ENCODE results near the gene IL9R. TPM values are rescaled to one million over a fixed set of nuclear protein-coding genes. Genes with fewer than 3 reads are reported as not detected.
A peak's percentile ranks its signal among the peaks of the same experiment; 100 is the strongest.

IL9R gene
- total RNA-seq, 1 experiment from 2014 or later, result 1.4 TPM

GRCh38 chrX:155962906-155963305, 34.6 kb upstream of the IL9R start (continued):
- TF ChIP-seq, protein P1, sequence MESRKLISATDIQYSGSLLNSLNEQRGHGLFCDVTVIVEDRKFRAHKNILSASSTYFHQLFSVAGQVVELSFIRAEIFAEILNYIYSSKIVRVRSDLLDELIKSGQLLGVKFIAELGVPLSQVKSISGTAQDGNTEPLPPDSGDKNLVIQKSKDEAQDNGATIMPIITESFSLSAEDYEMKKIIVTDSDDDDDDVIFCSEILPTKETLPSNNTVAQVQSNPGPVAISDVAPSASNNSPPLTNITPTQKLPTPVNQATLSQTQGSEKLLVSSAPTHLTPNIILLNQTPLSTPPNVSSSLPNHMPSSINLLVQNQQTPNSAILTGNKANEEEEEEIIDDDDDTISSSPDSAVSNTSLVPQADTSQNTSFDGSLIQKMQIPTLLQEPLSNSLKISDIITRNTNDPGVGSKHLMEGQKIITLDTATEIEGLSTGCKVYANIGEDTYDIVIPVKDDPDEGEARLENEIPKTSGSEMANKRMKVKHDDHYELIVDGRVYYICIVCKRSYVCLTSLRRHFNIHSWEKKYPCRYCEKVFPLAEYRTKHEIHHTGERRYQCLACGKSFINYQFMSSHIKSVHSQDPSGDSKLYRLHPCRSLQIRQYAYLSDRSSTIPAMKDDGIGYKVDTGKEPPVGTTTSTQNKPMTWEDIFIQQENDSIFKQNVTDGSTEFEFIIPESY (IDR thresholded peaks at IDR 0.05; ENCODE audit: extremely low read depth, insufficient replicate concordance, low read length), result no peak
- TF ChIP-seq, protein P2, sequence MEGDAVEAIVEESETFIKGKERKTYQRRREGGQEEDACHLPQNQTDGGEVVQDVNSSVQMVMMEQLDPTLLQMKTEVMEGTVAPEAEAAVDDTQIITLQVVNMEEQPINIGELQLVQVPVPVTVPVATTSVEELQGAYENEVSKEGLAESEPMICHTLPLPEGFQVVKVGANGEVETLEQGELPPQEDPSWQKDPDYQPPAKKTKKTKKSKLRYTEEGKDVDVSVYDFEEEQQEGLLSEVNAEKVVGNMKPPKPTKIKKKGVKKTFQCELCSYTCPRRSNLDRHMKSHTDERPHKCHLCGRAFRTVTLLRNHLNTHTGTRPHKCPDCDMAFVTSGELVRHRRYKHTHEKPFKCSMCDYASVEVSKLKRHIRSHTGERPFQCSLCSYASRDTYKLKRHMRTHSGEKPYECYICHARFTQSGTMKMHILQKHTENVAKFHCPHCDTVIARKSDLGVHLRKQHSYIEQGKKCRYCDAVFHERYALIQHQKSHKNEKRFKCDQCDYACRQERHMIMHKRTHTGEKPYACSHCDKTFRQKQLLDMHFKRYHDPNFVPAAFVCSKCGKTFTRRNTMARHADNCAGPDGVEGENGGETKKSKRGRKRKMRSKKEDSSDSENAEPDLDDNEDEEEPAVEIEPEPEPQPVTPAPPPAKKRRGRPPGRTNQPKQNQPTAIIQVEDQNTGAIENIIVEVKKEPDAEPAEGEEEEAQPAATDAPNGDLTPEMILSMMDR (IDR thresholded peaks at IDR 0.05 in 2 of 3, conservative IDR thresholded peaks at IDR 0.05 in 1 of 3; ENCODE audit: borderline replicate concordance in 1 of 3, insufficient read depth in 1 of 3, low read depth in 2 of 3, low read length in 2 of 3), result no peak
- TF ChIP-seq ELF1 (IDR thresholded peaks at IDR 0.05; ENCODE audit: borderline replicate concordance, low read depth) (no peak), EGR1 (IDR thresholded peaks at IDR 0.05; ENCODE audit: low read depth) (no peak), ZFX (IDR thresholded peaks at IDR 0.05) (no peak)

GRCh38 chrX:155966876-155967275, 30.6 kb upstream of the IL9R start:
- ChIA-PET RAD21 (ENCODE audit: low non-redundant PET in 1 of 2, low total read pairs in 2 of 2, uncharacterized antibody in 2 of 2, unreplicated experiment in 2 of 2) (no interaction called here), CTCF (no interaction called here), POLR2A (no interaction called here)
- ATAC-seq (peak; percentile 80), DNase-seq (ENCODE audit: low read depth, low spot score) (peak; percentile 38)
- BruUV-seq (replicated peaks), result no TSS peak
- Histone ChIP-seq H3K4me3 (replicated peaks in 1 of 2; ENCODE audit: low read depth in 1 of 2, low read length in 2 of 2) (no peak overlapping the region), H2AFZ (ENCODE audit: low read depth, low read length, poor library complexity, severe bottlenecking) (no peak overlapping the region), H3K9me3 (ENCODE audit: control insufficient read depth in 1 of 2, insufficient read depth in 1 of 2, low read depth in 1 of 2, low read length in 2 of 2) (no peaks in the 10 kb centered on the region), H3K4me2 (ENCODE audit: low read length) (no peak overlapping the region), H3K4me1 (ENCODE audit: control insufficient read depth in 1 of 2, insufficient read depth in 2 of 2, low read length in 2 of 2) (no peaks in the 10 kb centered on the region), H3K27ac (ENCODE audit: low read depth, low read length) (no peak overlapping the region), H3K9me2 (ENCODE audit: insufficient read depth) (no peaks in the 10 kb centered on the region), H3K9ac (ENCODE audit: low read length) (no peak overlapping the region), H3K27me3 (ENCODE audit: insufficient read depth, low read length) (no peaks in the 10 kb centered on the region), H3K79me2 (ENCODE audit: insufficient read depth, low read length) (no peaks in the 10 kb centered on the region), H4K20me1 (ENCODE audit: insufficient read depth) (no peaks in the 10 kb centered on the region), H3K36me3 (ENCODE audit: control insufficient read depth in 1 of 2, insufficient read depth in 2 of 2, low read length in 2 of 2) (no peaks in the 10 kb centered on the region)
- intact Hi-C loops (cut with micrococcal nuclease), result no loop called here
- TF ChIP-seq YY1 (IDR thresholded peaks at IDR 0.05; ENCODE audit: extremely low read depth, insufficient replicate concordance, low read depth, low read length) (no peak), CEBPB (IDR thresholded peaks at IDR 0.05; ENCODE audit: low read depth) (no peak), RAD21 (IDR thresholded peaks at IDR 0.05; ENCODE audit: low read depth) (peak; percentile 68), CBX3 (IDR thresholded peaks at IDR 0.05; ENCODE audit: low read depth) (no peak)
- TF ChIP-seq, protein P2 (IDR thresholded peaks at IDR 0.05 in 2 of 3, conservative IDR thresholded peaks at IDR 0.05 in 1 of 3; ENCODE audit: borderline replicate concordance in 1 of 3, insufficient read depth in 1 of 3, low read depth in 2 of 3, low read length in 2 of 3), result peak; percentile 58 to 96 (median 58)

Data from HCT116 (cell line).